Measurements from ENCODE around the gene PDZD4.

The PDZD4 gene

GRCh38 chrX:153770601-153771414, 59.5 kb downstream of the PDZD4 start:
- DNase-seq (ENCODE audit: low read depth): no peak

- no peak for DNase-seq (ENCODE audit: low read depth)
Observed at GRCh38 chrX:153769865-153770600, 60.3 kb downstream of the PDZD4 start.

GRCh38 chrX:153769158-153769864, 61.0 kb downstream of the PDZD4 start:
- no peak for DNase-seq (ENCODE audit: low read depth)

- DNase-seq (ENCODE audit: low read depth): no peak
Observed at GRCh38 chrX:153768311-153769157, 61.8 kb downstream of the PDZD4 start.

- no peak for DNase-seq (ENCODE audit: low read depth)
Observed at GRCh38 chrX:153767674-153768055, 62.7 kb downstream of the PDZD4 start.

GRCh38 chrX:153766871-153767673, 63.3 kb downstream of the PDZD4 start:
- DNase-seq (ENCODE audit: low read depth): no peak

- peak; percentile 71 for DNase-seq (ENCODE audit: low read depth)
Observed at GRCh38 chrX:153766098-153766817, 64.1 kb downstream of the PDZD4 start.

- DNase-seq (ENCODE audit: low read depth): no peak
Observed at GRCh38 chrX:153765138-153766079, 64.9 kb downstream of the PDZD4 start.

GRCh38 chrX:153764786-153765137, 65.6 kb downstream of the PDZD4 start:
- DNase-seq (ENCODE audit: low read depth): no peak

- peak; percentile 50 for DNase-seq (ENCODE audit: low read depth)
Observed at GRCh38 chrX:153763989-153764755, 66.2 kb downstream of the PDZD4 start, which contains the start of gene PLXNB3. PLXNB3 (plus strand) TSS chrX:153764249; CDS start chrX:153765536, 1,287 bp downstream.

- DNase-seq (ENCODE audit: low read depth): no peak
Observed at GRCh38 chrX:153763298-153763932, 66.9 kb downstream of the PDZD4 start.

GRCh38 chrX:153762626-153763173, 67.6 kb downstream of the PDZD4 start:
- no peak for DNase-seq (ENCODE audit: low read depth)

GRCh38 chrX:153761863-153762262, 68.5 kb downstream of the PDZD4 start:
- no peak for DNase-seq (ENCODE audit: low read depth)

- DNase-seq (ENCODE audit: low read depth): no peak
Observed at GRCh38 chrX:153755136-153755535, 75.2 kb downstream of the PDZD4 start.
